GM18907 (cell line): ENCODE results near the gene TCF4.
A peak's percentile ranks its signal among the peaks of the same experiment; 100 is the strongest.

Experiments used
- ATAC-seq: cut with Tn5 transposase; IDR thresholded peaks from one replicate; pipeline ENCODE4 v1.9.1; 2021; ENCODE audit warnings: mild to moderate bottlenecking, moderate library complexity; ENCODE audit not compliant: unreplicated experiment

The TCF4 gene

GRCh38 chr18:55245211-55245614 lies 342.8 kb downstream of the TCF4 start:
- no peak for ATAC-seq

- ATAC-seq, result peak; percentile 17
Measured at GRCh38 chr18:55244546-55244945, 343.4 kb downstream of the TCF4 start.

- no peak for ATAC-seq
Measured at GRCh38 chr18:55243857-55244256, 344.1 kb downstream of the TCF4 start.

GRCh38 chr18:55243255-55243654 lies 344.7 kb downstream of the TCF4 start:
- ATAC-seq, result no peak

GRCh38 chr18:55240978-55241377 lies 347.0 kb downstream of the TCF4 start:
- peak; percentile 42 for ATAC-seq

- no peak for ATAC-seq
Measured at GRCh38 chr18:55239740-55240139, 348.3 kb downstream of the TCF4 start.

- no peak for ATAC-seq
Measured at GRCh38 chr18:55237660-55238059, 350.3 kb downstream of the TCF4 start.

GRCh38 chr18:55236150-55236931 lies 351.7 kb downstream of the TCF4 start:
- ATAC-seq, result peak; percentile 64

- ATAC-seq, result no peak
Measured at GRCh38 chr18:55235094-55235461, 352.9 kb downstream of the TCF4 start.

GRCh38 chr18:55234366-55235093 lies 353.5 kb downstream of the TCF4 start:
- peak; percentile 75 for ATAC-seq

GRCh38 chr18:55233857-55234256 lies 354.1 kb downstream of the TCF4 start:
- no peak for ATAC-seq

- no peak for ATAC-seq
Measured at GRCh38 chr18:55232506-55232905, 355.5 kb downstream of the TCF4 start.

- ATAC-seq, result no peak
Measured at GRCh38 chr18:55229682-55230081, 358.3 kb downstream of the TCF4 start.

GRCh38 chr18:55228707-55229106 lies 359.3 kb downstream of the TCF4 start:
- ATAC-seq, result no peak

GRCh38 chr18:55228191-55228590 lies 359.8 kb downstream of the TCF4 start:
- ATAC-seq, result no peak

- no peak for ATAC-seq
Measured at GRCh38 chr18:55227771-55228170, 360.2 kb downstream of the TCF4 start.

GRCh38 chr18:55226044-55226443 lies 361.9 kb downstream of the TCF4 start:
- no peak for ATAC-seq

- no peak for ATAC-seq
Measured at GRCh38 chr18:55224086-55224625, 363.8 kb downstream of the TCF4 start.

GRCh38 chr18:55221622-55222021 lies 366.4 kb downstream of the TCF4 start:
- no peak for ATAC-seq

- peak; percentile 83 for ATAC-seq
Measured at GRCh38 chr18:55220523-55220922, 367.5 kb downstream of the TCF4 start.

- no peak for ATAC-seq
Measured at GRCh38 chr18:55219823-55220222, 368.2 kb downstream of the TCF4 start.

GRCh38 chr18:55219059-55219458 lies 368.9 kb downstream of the TCF4 start:
- ATAC-seq, result no peak
